Epithelial cell of esophagus (primary cell): ENCODE results near the gene EPHB1.
"Not testable (repeated sequence)": the region's sequence is repeated elsewhere in the genome, so short reads cannot be mapped to it uniquely, and the experiment has no call there.

Source experiments
- DNase-seq: peaks from one replicate; pipeline ENCODE4 v3.0.0; 2010; ENCODE audit warnings: low read depth
- H3K4me3 ChIP-seq: 2 replicates; pipeline ENCODE4 v1.5.1; 2011; ENCODE audit warnings: mild to moderate bottlenecking, low read length, control low read depth
- TF ChIP-seq, protein P1 (sequence below): IDR thresholded peaks from 2 replicates; pipeline ENCODE4 v1.5.1; 2011; ENCODE audit warnings: low read depth, mild to moderate bottlenecking, low read length, control low read depth, inconsistent platforms; ENCODE audit not compliant: insufficient read depth; ENCODE audit errors: missing control alignments

The EPHB1 gene

GRCh38 chr3:134993011-134993410, 198.0 kb downstream of the EPHB1 start:
- DNase-seq, result no peak
- TF ChIP-seq, protein P1, sequence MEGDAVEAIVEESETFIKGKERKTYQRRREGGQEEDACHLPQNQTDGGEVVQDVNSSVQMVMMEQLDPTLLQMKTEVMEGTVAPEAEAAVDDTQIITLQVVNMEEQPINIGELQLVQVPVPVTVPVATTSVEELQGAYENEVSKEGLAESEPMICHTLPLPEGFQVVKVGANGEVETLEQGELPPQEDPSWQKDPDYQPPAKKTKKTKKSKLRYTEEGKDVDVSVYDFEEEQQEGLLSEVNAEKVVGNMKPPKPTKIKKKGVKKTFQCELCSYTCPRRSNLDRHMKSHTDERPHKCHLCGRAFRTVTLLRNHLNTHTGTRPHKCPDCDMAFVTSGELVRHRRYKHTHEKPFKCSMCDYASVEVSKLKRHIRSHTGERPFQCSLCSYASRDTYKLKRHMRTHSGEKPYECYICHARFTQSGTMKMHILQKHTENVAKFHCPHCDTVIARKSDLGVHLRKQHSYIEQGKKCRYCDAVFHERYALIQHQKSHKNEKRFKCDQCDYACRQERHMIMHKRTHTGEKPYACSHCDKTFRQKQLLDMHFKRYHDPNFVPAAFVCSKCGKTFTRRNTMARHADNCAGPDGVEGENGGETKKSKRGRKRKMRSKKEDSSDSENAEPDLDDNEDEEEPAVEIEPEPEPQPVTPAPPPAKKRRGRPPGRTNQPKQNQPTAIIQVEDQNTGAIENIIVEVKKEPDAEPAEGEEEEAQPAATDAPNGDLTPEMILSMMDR, result no peak
- H3K4me3 ChIP-seq, result no peak overlapping the region

DNA sequence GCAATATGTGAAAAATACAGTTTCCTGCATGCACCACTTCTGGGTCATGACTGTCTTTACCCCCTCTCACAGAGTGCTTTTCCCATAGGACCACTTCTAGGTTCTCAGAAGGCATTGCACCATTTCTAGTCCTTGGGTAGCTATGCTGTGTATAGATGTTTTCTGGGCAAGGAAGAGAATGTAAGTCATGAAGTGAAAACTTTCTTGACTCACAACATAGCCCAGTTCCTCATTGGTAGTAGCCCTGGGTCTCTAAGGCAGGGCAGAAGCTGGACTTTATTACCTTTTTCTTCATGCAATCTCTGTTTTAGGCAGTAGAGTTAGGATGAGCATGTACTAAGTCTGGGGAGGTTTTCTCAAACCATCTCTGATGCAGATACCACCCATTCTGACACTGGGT, 203.1 kb downstream of the EPHB1 start:
- H3K4me3 ChIP-seq, result no peak overlapping the region
- TF ChIP-seq, protein P1, result no peak

GRCh38 chr3:134998855-134999254, 203.8 kb downstream of the EPHB1 start:
- DNase-seq, result no peak
- H3K4me3 ChIP-seq, result no peak overlapping the region

More for the DNA sequence above, 203.1 kb downstream of the EPHB1 start:
- DNase-seq, result no peak

GRCh38 chr3:135000465-135000864, 205.4 kb downstream of the EPHB1 start:
- no peak for DNase-seq
- no peak overlapping the region for H3K4me3 ChIP-seq
- TF ChIP-seq, protein P1, result no peak

More at GRCh38 chr3:134998855-134999254, 203.8 kb downstream of the EPHB1 start:
- TF ChIP-seq, protein P1, result no peak

- DNase-seq, H3K4me3 ChIP-seq: not testable (repeated sequence)
Observed at GRCh38 chr3:135005616-135006015, 210.6 kb downstream of the EPHB1 start.

DNA sequence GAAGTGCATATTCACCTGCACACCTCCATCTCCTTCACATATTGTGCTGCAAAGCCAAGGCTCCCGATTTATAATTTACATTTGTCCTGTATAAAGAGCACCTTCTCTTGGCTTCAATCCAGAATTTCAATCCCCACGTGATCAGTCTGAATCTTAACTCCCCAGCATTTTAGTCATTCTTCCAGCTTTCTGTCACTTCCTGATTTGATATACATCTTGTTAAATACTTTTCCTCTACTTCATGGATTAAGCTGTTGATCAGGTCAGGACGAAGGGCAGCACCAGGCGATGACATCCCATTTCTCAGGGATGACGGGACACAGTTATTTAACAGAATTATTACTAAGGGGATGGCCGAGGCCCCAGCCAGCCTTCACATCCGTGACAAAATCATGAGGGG, 212.5 kb downstream of the EPHB1 start:
- H3K4me3 ChIP-seq, result no peak overlapping the region
- TF ChIP-seq, protein P1, result no peak
- DNase-seq, result no peak

- no peak for DNase-seq
- TF ChIP-seq, protein P1, result no peak
- H3K4me3 ChIP-seq, result no peak overlapping the region
Observed at GRCh38 chr3:135008326-135008725, 213.3 kb downstream of the EPHB1 start.
